NCI-H187 (cell line): Measurements from ENCODE around the gene LIN37.
"Not testable (repeated sequence)": the region's sequence is repeated elsewhere in the genome, so short reads cannot be mapped to it uniquely, and the experiment has no call there.

ENCODE experiments used
- DNase-seq, 2 experiments: peaks; one replicate each; lab custom pipeline; 2025; lab: John Stamatoyannopoulos, UW

LIN37 gene

DNA sequence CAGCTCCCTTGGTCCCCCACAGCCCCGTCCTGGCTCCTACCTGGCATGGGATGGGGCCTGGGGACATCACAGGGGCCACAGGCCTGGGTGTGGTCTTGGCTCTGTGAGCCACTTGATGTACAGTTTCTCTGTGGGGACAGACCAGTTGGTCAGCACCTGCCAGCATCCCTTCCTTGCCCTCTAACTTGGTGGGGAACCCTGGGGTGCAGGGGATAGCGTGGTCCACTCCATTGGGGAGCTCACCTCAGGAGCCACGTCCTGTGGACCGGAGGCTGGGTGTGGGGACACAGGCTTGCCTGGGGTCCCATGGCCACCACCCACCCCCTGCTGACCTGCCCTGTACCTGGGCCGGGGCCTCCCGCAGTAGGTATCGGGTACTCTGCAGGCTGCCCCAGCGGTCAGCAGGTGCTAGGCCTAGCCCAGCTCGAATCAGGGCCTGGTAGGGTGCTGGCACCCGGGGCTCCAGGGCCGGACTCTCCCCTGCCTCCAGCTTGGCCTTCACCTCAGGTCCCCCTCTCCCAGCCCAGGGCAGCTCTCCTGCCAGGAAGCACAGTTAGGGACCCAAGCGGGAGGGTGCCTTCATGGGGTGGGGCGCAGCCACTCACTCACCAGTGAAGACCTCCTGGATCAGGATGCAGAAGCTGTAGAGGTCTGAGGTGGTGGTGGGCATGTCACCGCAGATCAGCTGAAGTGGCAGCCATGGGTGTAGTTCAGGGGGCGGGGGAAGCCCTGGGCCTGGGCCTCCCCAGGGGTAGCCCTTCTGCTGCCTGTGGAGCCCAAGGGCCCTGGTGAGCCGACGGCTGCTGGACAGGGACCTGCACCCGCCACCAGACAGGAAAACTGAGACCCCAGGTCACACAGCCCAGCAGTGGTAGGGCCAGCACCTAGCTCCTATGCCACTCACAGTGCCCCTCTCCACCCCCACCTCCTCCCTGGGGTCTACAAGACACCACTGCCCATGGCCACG lies 41.9 kb downstream of the LIN37 start:
- DNase-seq = no peak

DNA sequence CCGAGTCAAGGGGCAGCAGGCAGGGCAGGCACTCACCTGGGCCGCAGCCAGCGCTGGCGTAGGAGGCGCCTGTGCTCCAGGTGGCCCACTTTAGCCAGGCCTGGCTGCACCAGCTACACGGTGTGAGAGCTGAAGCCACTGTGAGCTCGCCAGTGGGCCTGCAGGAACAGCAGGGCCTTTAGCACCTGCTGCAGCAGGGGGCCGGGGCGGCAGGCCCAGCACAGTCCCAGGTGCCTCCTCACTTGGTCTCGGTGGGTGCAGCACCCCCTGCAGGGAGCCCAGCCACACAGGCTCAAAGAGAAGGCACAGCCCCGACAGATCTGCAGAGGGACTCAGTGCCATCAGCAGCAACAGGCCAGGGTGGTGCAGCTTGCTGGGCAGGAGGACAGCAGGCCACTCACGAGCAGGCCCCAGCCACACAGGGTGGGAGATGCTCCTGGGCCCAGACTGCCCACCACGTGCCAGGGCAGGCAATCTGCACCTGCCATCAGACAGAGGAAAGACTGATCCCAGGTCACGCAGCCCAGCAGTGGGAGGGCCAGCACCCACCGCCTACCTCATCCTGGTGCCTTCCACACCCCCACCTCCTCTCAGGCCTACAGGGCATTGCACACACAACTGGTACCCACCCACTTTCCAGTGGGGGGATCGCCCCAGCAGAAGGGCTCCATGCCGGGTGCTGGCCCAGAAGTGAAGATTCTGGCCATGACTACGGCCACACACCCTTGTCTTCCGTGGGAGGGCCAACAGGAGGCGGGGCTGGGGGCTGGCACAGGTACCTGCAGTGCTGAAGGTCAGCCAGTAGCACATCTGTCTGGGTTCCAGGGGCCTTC lies 42.8 kb downstream of the LIN37 start:
- DNase-seq = no peak

DNA sequence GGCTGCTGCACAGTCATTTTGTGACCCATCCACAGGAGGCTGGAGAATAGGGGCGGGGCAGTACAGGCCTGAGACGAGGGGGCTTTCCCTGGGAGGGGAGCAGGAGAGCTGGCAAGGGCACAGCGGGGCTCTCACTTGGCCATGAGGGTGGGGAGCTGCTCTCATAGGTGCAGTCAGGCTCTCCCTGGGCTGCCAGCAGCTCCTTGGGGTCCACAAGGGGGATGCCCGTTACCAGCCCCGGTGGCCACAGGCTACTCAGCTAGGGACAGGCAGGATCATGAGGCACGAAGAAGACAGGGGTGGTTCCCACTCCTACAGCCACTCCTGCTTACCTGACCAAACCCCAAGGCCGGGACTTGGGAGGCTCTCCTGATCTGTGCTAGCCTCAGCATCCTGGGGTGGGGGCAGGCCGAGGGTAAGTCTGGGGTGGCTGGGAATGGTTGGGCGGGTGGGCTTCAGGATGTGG lies 43.5 kb downstream of the LIN37 start:
- DNase-seq = no peak

DNA sequence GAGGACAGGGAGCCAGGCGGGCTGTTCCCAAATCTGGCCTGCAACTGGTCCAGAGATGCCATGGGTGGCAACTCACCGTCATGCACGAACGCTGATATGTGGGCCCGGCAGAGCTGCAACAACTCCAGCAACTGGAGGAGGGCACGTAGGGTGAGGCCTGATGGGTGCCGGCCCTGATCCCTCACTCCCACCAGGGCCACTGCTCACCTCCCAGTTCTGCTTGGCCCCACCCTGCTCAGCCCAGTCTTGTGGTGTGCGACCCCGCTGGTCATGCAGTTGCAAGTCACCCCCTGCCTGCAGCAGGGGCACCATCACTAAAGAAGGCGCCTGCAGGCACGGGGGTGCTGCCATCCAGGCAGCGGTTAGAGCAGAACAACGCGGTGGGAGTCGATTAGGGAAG lies 43.9 kb downstream of the LIN37 start:
- DNase-seq = no peak

DNA sequence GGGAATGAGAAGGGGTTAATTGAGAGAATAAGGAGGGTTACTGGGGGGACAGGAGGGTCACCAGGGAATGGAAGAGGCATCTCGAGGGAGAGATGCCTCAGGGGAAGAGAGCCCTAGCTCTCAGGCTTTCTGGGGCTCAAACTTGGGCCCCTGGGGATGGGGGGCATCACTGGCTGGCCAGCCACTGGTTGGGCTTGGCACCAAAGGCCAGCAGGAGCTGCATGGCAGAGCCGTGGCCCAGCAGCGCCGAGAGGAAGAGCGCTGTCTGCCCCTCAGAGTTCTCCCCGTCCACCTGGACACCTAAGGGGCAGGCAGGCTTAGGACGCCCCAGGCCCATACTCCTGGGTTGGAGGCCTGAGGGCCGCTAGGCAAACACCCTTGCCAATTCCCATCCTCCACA lies 44.5 kb downstream of the LIN37 start:
- DNase-seq = no peak

DNA sequence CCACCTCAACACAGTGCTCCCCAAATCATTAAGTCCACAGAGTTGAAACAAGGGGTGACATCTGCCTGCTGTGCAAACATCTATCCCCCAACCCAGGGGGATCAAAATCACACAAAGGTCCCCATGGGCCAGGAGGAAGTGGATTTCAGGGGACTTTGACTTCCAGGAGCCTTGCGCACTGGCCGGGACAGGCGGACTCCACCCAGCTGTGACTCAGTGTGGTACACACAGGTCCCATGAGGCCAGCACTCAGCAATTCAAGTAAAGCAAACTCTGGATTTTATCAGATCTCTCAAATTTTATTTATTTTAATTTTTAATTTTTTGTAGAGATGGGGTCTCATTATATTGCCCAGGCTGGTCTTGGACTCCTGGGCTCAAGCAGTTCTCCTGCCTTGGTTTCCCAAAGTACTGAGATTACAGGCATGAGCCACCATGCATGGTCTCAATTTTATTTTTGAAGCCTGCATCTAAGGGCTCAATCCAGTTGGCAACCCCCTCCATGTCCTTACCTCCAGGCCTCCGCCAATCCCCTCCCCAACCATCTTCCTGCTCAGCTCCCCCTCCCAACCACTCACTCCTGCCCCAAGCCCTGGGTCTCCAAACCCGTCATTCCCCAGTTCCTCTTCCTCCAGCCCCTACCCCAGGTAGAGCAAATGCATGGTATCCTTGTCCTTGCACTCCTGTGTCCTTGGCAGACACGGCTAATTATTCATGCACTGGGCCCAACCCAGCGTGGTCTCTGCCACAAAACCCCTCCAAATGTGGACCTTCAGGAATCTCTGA lies 45.2 kb downstream of the LIN37 start:
- no peak for DNase-seq

DNA sequence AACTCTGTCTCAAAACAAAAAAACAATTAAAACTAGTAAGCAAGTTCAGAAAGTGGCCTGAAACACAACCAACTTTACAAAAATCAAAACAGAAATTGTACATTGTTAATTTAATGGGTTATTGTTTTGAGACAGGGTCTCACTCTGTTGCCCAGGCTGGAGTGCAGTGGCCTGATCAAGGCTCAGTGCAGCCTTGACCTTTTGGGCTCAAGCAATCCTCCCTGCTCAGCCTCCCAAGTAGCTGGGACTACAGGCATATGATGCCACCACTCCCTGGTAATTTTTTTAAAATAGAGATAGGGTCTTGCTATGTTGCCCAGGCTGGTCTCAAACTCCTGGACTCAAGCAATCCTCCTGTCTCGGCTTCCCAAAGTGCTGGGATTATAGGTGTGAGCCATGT lies 47.2 kb downstream of the LIN37 start:
- not testable (repeated sequence) for DNase-seq

DNA sequence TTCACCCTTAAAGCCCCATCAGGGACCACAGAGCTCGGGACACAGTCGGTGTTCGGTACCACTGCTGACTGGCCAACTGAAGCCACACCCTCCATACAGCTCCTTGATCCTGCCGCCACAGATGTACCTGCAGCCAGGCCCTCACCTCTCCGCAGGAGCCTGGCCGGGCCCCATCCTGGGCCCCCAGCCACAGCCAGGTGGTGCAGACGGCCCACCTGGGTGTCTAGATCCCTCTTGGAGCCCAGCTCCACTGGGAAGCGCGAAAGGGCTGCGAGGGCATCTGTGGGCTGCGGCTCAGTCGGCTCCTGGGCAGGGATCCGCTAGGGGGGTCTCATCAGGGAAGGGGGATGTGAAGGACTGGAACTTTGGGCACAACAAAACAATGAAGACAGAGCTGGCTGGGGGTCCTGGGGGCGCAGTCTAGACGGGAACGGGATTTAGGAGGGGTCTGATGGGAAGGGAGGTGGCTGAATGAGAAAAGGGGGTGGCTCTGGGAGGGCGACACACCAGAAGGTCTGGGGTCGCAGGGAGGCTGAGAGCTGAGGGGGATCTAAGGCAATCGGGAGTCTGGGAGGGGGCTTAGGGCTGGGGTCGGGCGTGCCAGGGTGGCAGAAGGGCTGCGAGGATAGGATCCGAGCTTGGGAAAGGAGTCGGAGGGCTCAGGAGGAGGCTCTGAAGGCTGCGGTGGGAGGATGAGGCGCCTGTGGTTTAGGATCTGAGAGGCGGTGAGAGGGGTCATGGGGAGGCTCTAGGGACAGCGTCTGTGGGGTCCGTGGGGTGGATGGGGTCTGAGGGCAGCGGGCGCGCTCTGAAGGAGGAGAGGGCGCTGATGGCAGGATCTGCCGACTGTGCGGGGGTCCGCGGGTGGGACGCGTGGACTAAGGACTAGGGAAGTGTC lies 48.5 kb downstream of the LIN37 start:
- no peak for DNase-seq

DNA sequence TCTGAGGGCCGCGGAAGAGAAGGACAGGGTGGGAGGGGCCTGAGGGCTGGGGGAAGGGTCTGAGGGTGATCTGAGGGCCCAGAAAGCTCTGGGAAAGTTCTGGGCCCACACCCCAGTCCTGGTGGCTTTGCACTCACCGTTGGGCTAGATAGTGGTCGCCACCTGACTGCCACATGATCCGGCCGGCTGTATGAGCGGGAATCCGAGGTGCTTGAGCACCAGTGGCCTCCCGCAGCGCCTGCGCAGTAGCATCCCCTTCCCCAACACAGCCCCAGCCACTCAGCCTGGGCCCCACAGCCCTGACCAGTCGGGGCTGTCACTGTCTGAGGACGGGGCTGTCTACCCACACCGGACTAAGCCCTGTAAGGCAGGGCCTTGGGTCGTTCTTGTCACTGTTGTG lies 49.3 kb downstream of the LIN37 start:
- no peak for DNase-seq

DNA sequence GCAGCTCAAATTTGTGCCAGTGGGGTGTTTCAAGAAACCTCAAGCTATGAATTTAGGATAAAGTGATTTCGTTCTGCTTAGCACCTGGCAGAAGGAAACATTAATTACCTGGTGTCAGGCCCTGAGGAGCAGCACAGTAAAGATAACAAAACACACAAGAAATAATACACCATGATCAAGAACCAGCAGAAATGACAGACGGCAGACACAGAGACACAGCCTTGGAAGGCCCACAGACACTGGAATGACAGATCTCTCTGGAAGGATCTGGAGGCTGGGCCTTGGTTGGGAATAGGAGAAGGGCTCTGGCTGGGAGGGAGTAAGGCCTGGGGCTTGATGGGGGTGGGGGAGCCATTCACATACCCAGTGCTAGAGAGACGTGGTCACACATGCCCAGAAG lies 53.5 kb downstream of the LIN37 start:
- DNase-seq = no peak
